H1 (cell line): Measurements from ENCODE around the gene HIVEP3.
A peak's percentile ranks its signal among the peaks of the same experiment; 100 is the strongest.

Source experiments
- CTCF ChIP-seq, 3 experiments: IDR thresholded peaks; 1 replicate in 2 of 3; 2 replicates in 1 of 3; pipeline versions ENCODE4 v1.5.1 to v1.6.1; 2011; ENCODE audit warnings: low read length in 3 of 3, mild to moderate bottlenecking in 3 of 3, inconsistent platforms in 2 of 3, low read depth in 1 of 3, moderate library complexity in 1 of 3; ENCODE audit not compliant: insufficient read depth in 1 of 3; ENCODE audit errors: control extremely low read depth in 1 of 3
- EP300 ChIP-seq, 2 experiments: IDR thresholded peaks; 1 replicate in 1 of 2; 2 replicates in 1 of 2; pipeline ENCODE4 v1.6.1; 2011 to 2012; ENCODE audit warnings: low read depth in 2 of 2, low read length in 2 of 2, mild to moderate bottlenecking in 2 of 2, borderline replicate concordance in 1 of 2, inconsistent platforms in 1 of 2, moderate library complexity in 1 of 2

DNA sequence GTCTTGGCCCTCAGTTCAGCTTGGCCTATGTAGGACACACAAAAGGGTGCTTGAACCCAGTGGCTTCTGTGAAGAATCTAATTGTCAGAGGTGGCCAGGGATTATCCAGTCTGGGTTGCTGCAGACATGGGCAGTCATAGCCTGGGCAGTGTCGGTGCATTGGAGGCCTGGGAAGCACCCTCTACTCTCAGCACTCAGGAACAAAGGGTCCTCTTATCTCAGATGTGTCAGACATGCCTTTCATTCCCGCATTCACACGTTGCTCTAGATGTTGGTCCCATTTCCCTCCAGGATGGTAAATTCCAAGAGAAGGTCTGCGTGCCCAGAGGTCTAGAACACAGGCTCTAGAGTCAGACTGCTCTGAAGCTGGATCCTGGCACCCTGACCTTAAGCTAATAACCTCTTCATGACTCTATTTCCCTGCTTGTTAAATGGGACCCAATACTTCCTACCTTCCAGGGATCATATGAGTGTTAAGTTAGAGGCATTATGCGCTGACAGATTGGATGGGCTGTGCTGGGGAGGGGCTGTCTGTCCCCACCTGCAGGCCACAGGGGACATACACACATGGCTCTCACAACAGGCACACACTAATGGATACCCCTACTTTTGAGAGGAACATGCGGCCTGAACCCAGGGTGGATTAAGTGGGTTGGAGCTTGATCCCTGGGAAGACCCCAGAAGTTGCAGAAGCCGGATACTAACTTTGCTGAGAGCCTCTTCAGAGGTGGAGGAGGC lies 417.8 kb downstream of the HIVEP3 start:
- TF ChIP-seq CTCF (IDR thresholded peaks at IDR 0.05; ENCODE audit: control extremely low read depth in 1 of 3, insufficient read depth in 1 of 3, low read depth in 1 of 3, low read length in 3 of 3) (peak in 1 of 3 experiments; percentile 26; a peak in 1 of 4 replicates), EP300 (IDR thresholded peaks at IDR 0.05; ENCODE audit: borderline replicate concordance in 1 of 2, low read depth in 2 of 2, low read length in 2 of 2) (no peak)
